HepG2 (cell line): ENCODE results near the gene LARP1. TPM values are rescaled to one million over a fixed set of nuclear protein-coding genes. Genes with fewer than 3 reads are reported as not detected.

Experiments used
- DNMT1 ChIP-seq: sonication (generic); formaldehyde crosslinking; IDR thresholded peaks from 2 replicates; pipeline ENCODE4 v1.5.1; 2020; ENCODE audit warnings: mild to moderate bottlenecking, missing genetic modification reagents
- FOXA3 ChIP-seq: IDR thresholded peaks from 2 replicates; pipeline ENCODE4 v1.6.1; 2016; ENCODE audit warnings: missing genetic modification reagents, missing compliant biosample characterization
- HNRNPUL1 ChIP-seq: fragments of 200-400 bp; formaldehyde crosslinking; IDR thresholded peaks from 2 replicates; pipeline ENCODE4 v1.6.1; 2017; ENCODE audit warnings: low read depth, mild to moderate bottlenecking, low read length, moderate library complexity
- IRF2 ChIP-seq: IDR thresholded peaks from 2 replicates; pipeline ENCODE4 v1.6.1; 2018; ENCODE audit warnings: missing genetic modification reagents, missing compliant biosample characterization
- KDM2A ChIP-seq: sonication (generic); formaldehyde crosslinking; IDR thresholded peaks from 2 replicates; pipeline ENCODE4 v1.4.0; 2020; ENCODE audit warnings: low read depth, missing genetic modification reagents, borderline replicate concordance
- KDM4B ChIP-seq: sonication (generic); formaldehyde crosslinking; IDR thresholded peaks from 2 replicates; pipeline ENCODE4 v1.4.0; 2020; ENCODE audit warnings: missing genetic modification reagents
- MAFG ChIP-seq: sonication (generic); formaldehyde crosslinking; IDR thresholded peaks from 2 replicates; pipeline ENCODE4 v1.5.1; 2020; ENCODE audit warnings: mild to moderate bottlenecking, missing genetic modification reagents
- NCOA2 ChIP-seq: sonication (generic); formaldehyde crosslinking; IDR thresholded peaks from 2 replicates; pipeline ENCODE4 v1.8.0; 2022; ENCODE audit warnings: inconsistent platforms
- NFE2L2 ChIP-seq: fragments of 150-350 bp; IDR thresholded peaks from 2 replicates; pipeline ENCODE4 v1.6.1; 2014; ENCODE audit warnings: low read length
- SOX6 ChIP-seq, 2 experiments: fragments of 450-650 bp in 1 of 2; sonication (generic) in 1 of 2; formaldehyde crosslinking in 1 of 2; IDR thresholded peaks; 2 replicates each; pipeline versions ENCODE4 v1.4.0 to v1.6.1; 2017 to 2020; ENCODE audit warnings: antibody characterized with exemption in 1 of 2, mild to moderate bottlenecking in 1 of 2, missing genetic modification reagents in 1 of 2
- TCF7L2 ChIP-seq: IDR thresholded peaks from 2 replicates; pipeline ENCODE4 v1.6.1; 2011; ENCODE audit warnings: mild to moderate bottlenecking, low read depth, low read length, moderate library complexity
- TEAD3 ChIP-seq: optimal IDR thresholded peaks from 2 replicates; pipeline ENCODE3; 2016; ENCODE audit warnings: borderline replicate concordance
- TGIF2 ChIP-seq: IDR thresholded peaks from 2 replicates; pipeline ENCODE4 v1.6.1; 2016; ENCODE audit warnings: control low read depth, missing compliant biosample characterization
- ZFP41 ChIP-seq: sonication (generic); formaldehyde crosslinking; IDR thresholded peaks from 2 replicates; pipeline ENCODE4 v1.4.0; 2020; ENCODE audit warnings: mild to moderate bottlenecking, missing genetic modification reagents, borderline replicate concordance
- ZFYVE20 ChIP-seq: sonication (generic); formaldehyde crosslinking; IDR thresholded peaks from 2 replicates; pipeline ENCODE4 v1.8.0; 2023; ENCODE audit warnings: low read depth, mild to moderate bottlenecking, moderate library complexity, missing genetic modification reagents, borderline replicate concordance
- ZNF17 ChIP-seq: sonication (generic); formaldehyde crosslinking; IDR thresholded peaks from 2 replicates; pipeline ENCODE4 v1.5.0; 2020; ENCODE audit warnings: mild to moderate bottlenecking, missing genetic modification reagents
- ZNF264 ChIP-seq: sonication (generic); formaldehyde crosslinking; IDR thresholded peaks from 2 replicates; pipeline ENCODE4 v1.4.0; 2020; ENCODE audit warnings: missing genetic modification reagents
- ZNF333 ChIP-seq: sonication (generic); formaldehyde crosslinking; IDR thresholded peaks from 2 replicates; pipeline ENCODE4 v1.4.0; 2020; ENCODE audit warnings: mild to moderate bottlenecking, missing genetic modification reagents, borderline replicate concordance
- ZNF558 ChIP-seq: sonication (generic); formaldehyde crosslinking; IDR thresholded peaks from 2 replicates; pipeline ENCODE4 v1.9.0; 2022; ENCODE audit warnings: mild to moderate bottlenecking, missing genetic modification reagents, borderline replicate concordance
- ZNF562 ChIP-seq: sonication (generic); formaldehyde crosslinking; IDR thresholded peaks from 2 replicates; pipeline ENCODE4 v1.8.0; 2022; ENCODE audit warnings: missing genetic modification reagents, borderline replicate concordance
- ZNF572 ChIP-seq: sonication (generic); formaldehyde crosslinking; IDR thresholded peaks from 2 replicates; pipeline ENCODE4 v1.5.1; 2020; ENCODE audit warnings: mild to moderate bottlenecking, missing genetic modification reagents
- ZNF781 ChIP-seq: sonication (generic); formaldehyde crosslinking; IDR thresholded peaks from 2 replicates; pipeline ENCODE4 v1.5.1; 2020; ENCODE audit warnings: borderline replicate concordance, mild to moderate bottlenecking, missing genetic modification reagents; ENCODE audit errors: not compliant biosample characterization
- polyA plus RNA-seq, 8 experiments: library from polyadenylated mRNA; depleted of rRNA in 3 of 8; stranded (reverse) in 7 of 8; unstranded in 1 of 8; fragments of >200 nt; fragmentation: Illumina TruSeq in 4 of 8; extraction: Trizol in 4 of 8; gene quantifications; 2 replicates each; pipeline versions ENCODE4 v1.2.1 to v1.2.3, GENCODE V29; 2011 to 2016; ENCODE audit warnings: low read depth in 4 of 8, missing spikeins in 1 of 8, mixed read lengths in 1 of 8; ENCODE audit not compliant: insufficient read depth in 1 of 8
- total RNA-seq, 5 experiments: library from RNA; depleted of rRNA; stranded (reverse); fragments of >200 nt; fragmentation: Illumina TruSeq; extraction: Trizol; gene quantifications; 2 replicates each; pipeline ENCODE4 v1.2.3, GENCODE V29; 2016; ENCODE audit warnings: low read depth in 1 of 5
- TF ChIP-seq, protein P1 (sequence below): sonication (generic); formaldehyde crosslinking; IDR thresholded peaks from 2 replicates; pipeline ENCODE4 v1.5.1; 2020; ENCODE audit warnings: mild to moderate bottlenecking, missing genetic modification reagents, borderline replicate concordance
- TF ChIP-seq, protein P2 (sequence below): sonication (generic); formaldehyde crosslinking; IDR thresholded peaks from 2 replicates; pipeline ENCODE4 v1.5.0; 2020; ENCODE audit warnings: missing genetic modification reagents, mild to moderate bottlenecking, borderline replicate concordance

Gene LARP1
- total and polyA plus RNA-seq, 2 of the 13 experiments (the other 11 are each of a cell fraction or from before 2014, with no cell fraction given): 45.2 to 61.4 TPM

- TF ChIP-seq KDM2A (CRISPR knock-in tag) (no peak), TEAD3 (CRISPR knock-in tag) (peak; percentile 51), ZFYVE20 (CRISPR knock-in tag) (no peak), TCF7L2 (no peak), IRF2 (CRISPR knock-in tag) (peak; percentile 54; the same call in 1 of the 2 replicates), TGIF2 (CRISPR knock-in tag) (0 out of 2 replicates have a peak, but pooled peaks have one; percentile 17), SOX6 (IDR thresholded peaks at IDR 0.05) (no peak), SOX6 (CRISPR knock-in tag; IDR thresholded peaks at IDR 0.05) (peak; percentile 82), MAFG (CRISPR knock-in tag) (no peak), ZNF572 (CRISPR knock-in tag) (no peak), ZFP41 (CRISPR knock-in tag) (no peak), KDM4B (CRISPR knock-in tag) (0 out of 2 replicates have a peak, but pooled peaks have one; percentile 20), FOXA3 (CRISPR knock-in tag) (peak; percentile 77), ZNF562 (CRISPR knock-in tag) (no peak), ZNF558 (CRISPR knock-in tag) (no peak), NFE2L2 (no peak), ZNF17 (CRISPR knock-in tag) (no peak), NCOA2 (CRISPR knock-in tag) (peak; percentile 54; the same call in 1 of the 2 replicates), ZNF264 (CRISPR knock-in tag) (no peak), ZNF781 (CRISPR knock-in tag) (no peak), HNRNPUL1 (no peak), ZNF333 (CRISPR knock-in tag) (no peak), DNMT1 (no peak)
- TF ChIP-seq, protein P1, sequence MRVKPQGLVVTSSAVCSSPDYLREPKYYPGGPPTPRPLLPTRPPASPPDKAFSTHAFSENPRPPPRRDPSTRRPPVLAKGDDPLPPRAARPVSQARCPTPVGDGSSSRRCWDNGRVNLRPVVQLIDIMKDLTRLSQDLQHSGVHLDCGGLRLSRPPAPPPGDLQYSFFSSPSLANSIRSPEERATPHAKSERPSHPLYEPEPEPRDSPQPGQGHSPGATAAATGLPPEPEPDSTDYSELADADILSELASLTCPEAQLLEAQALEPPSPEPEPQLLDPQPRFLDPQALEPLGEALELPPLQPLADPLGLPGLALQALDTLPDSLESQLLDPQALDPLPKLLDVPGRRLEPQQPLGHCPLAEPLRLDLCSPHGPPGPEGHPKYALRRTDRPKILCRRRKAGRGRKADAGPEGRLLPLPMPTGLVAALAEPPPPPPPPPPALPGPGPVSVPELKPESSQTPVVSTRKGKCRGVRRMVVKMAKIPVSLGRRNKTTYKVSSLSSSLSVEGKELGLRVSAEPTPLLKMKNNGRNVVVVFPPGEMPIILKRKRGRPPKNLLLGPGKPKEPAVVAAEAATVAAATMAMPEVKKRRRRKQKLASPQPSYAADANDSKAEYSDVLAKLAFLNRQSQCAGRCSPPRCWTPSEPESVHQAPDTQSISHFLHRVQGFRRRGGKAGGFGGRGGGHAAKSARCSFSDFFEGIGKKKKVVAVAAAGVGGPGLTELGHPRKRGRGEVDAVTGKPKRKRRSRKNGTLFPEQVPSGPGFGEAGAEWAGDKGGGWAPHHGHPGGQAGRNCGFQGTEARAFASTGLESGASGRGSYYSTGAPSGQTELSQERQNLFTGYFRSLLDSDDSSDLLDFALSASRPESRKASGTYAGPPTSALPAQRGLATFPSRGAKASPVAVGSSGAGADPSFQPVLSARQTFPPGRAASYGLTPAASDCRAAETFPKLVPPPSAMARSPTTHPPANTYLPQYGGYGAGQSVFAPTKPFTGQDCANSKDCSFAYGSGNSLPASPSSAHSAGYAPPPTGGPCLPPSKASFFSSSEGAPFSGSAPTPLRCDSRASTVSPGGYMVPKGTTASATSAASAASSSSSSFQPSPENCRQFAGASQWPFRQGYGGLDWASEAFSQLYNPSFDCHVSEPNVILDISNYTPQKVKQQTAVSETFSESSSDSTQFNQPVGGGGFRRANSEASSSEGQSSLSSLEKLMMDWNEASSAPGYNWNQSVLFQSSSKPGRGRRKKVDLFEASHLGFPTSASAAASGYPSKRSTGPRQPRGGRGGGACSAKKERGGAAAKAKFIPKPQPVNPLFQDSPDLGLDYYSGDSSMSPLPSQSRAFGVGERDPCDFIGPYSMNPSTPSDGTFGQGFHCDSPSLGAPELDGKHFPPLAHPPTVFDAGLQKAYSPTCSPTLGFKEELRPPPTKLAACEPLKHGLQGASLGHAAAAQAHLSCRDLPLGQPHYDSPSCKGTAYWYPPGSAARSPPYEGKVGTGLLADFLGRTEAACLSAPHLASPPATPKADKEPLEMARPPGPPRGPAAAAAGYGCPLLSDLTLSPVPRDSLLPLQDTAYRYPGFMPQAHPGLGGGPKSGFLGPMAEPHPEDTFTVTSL (CRISPR knock-in tag): 0 out of 2 replicates have a peak, but pooled peaks have one; percentile 31
- TF ChIP-seq, protein P2, sequence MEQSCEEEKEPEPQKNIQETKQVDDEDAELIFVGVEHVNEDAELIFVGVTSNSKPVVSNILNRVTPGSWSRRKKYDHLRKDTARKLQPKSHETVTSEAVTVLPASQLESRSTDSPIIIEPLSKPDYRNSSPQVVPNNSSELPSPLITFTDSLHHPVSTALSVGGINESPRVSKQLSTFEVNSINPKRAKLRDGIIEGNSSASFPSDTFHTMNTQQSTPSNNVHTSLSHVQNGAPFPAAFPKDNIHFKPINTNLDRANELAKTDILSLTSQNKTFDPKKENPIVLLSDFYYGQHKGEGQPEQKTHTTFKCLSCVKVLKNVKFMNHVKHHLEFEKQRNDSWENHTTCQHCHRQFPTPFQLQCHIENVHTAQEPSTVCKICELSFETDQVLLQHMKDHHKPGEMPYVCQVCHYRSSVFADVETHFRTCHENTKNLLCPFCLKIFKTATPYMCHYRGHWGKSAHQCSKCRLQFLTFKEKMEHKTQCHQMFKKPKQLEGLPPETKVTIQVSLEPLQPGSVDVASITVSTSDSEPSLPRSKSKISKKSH (CRISPR knock-in tag): no peak
Measured at GRCh38 chr5:154844809-154845208, 89.6 kb downstream of the LARP1 start (continued).
